Measurements from ENCODE around the gene STOX2. TPM values are rescaled to one million over a fixed set of nuclear protein-coding genes. Genes with fewer than 3 reads are reported as not detected.
A peak's percentile ranks its signal among the peaks of the same experiment; 100 is the strongest.

Gene STOX2
- total RNA-seq, 1 experiment from 2014 or later: 28.9 TPM

DNA sequence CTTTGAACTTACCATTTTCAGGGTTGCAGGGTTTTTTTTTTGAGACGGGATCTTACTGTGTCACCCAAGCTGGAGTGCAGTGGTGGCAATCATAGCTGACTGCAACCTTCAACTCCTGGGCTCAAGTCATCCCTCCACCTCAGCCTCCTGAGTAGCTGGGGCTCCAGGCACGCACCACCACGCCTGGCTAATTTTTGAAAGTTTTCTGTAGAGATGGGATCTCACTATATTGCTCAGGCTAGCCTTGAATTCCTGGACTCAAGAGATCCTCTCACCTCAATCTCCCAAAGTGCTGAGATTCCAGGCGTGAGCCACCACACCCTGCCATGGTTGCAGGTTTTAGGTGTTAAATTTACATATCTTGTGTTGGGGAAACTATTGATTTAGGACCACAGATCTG lies 64.5 kb downstream of the STOX2 start:
- Histone ChIP-seq H3K4me3 (ENCODE audit: insufficient read depth, low read depth, low read length) (no peak overlapping the region), H3K27me3 (ENCODE audit: control insufficient read depth, insufficient read depth, low read length) (no peaks in the 10 kb centered on the region), H3K36me3 (replicated peaks; ENCODE audit: control insufficient read depth, insufficient read depth, low read length) (no peaks in the 10 kb centered on the region)
- no peak for DNase-seq

DNA sequence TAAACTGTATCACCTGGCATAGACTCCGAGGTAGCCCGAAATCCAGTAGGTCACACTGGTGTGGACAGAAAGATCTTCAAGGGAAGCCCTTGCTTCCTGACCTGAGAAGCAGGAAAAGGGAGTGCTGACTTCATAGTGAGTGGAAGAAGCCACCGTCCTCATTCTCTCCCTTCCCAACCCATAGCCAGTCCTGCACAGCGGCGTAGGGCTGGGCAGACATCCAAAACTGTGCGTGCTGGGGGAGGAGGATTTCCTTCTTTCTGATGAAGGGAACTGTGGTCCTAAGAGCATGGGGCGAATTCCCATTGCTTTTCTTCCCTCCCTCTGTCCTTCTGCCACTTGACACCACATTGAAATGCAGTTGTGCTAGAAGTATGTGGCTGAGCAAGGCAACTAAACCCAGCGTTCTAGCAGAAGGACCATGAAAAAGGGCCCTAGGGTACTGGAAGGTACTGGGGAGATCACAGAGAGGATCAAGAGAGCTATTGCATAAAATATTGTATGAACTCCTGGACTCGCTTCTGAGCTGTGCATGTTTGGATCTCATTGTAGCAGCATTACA lies 66.9 kb downstream of the STOX2 start:
- DNase-seq: no peak
- no peaks in the 10 kb centered on the region for H3K36me3 ChIP-seq (replicated peaks; ENCODE audit: control insufficient read depth, insufficient read depth, low read length)
- no peaks in the 10 kb centered on the region for H3K27me3 ChIP-seq (ENCODE audit: control insufficient read depth, insufficient read depth, low read length)
- no peak overlapping the region for H3K4me3 ChIP-seq (ENCODE audit: insufficient read depth, low read depth, low read length)

DNA sequence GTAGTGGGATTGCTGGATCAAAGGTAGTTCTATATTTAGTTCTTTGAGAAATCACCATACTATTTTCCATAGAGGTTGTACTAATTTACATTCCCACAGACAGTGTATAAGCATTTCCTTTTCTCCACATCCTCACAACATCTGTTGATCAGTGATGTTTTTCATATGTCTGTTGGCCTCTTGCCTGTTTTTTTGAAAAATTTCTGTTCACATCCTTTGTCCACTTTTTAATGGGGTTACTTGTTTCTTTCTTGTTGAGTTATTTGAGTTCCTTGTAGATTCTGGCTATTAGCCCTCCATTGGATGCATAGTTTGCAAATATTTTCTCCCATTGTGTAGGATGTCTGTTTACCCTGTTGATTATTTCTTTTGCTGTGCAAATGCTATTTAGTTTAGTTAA lies 72.6 kb downstream of the STOX2 start:
- Histone ChIP-seq H3K4me3 (ENCODE audit: insufficient read depth, low read depth, low read length) (no peak overlapping the region), H3K36me3 (replicated peaks; ENCODE audit: control insufficient read depth, insufficient read depth, low read length) (no peaks in the 10 kb centered on the region), H3K27me3 (ENCODE audit: control insufficient read depth, insufficient read depth, low read length) (no peaks in the 10 kb centered on the region)
- DNase-seq: no peak

DNA sequence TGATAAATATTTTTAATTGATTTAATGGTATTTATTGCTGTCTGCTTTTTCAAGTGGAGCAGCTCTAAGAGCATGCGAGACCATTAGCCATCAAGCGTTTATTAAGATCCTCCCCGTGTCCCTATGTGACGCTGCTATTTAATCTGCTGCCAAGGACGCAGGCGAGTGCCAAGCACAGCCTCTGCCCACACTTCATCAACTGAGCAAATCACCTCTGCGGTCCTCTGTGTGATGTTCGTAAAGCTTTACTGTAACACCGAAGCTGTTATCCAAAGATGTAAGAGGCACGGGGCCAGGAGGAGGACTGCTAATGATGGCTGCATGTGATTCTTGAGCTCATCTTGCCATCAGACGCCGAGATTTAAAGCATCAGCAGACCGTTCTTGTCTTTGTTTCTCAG lies 79.5 kb downstream of the STOX2 start:
- Histone ChIP-seq H3K36me3 (replicated peaks; ENCODE audit: control insufficient read depth, insufficient read depth, low read length) (no peaks in the 10 kb centered on the region), H3K27me3 (ENCODE audit: control insufficient read depth, insufficient read depth, low read length) (no peaks in the 10 kb centered on the region), H3K4me3 (ENCODE audit: insufficient read depth, low read depth, low read length) (no peak overlapping the region)
- DNase-seq: no peak

DNA sequence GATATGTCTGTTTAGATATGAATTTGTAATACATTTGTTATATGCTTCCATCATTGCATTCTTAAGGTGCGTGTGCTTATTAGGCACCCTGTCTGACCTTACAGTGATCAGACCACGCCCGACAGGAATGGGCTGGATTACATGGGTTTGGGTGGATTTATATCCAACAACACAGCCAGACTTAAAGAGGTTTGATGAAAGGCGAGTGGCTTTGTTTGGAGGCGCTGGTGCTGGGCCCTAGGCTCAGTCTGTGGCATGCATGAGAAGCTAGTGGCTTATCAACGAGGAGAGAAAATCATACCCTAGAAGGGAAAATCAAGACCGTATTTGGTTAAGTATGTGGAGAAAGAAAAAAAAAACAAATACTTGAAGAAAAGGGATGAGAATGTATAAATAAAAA lies 80.7 kb downstream of the STOX2 start:
- Histone ChIP-seq H3K36me3 (replicated peaks; ENCODE audit: control insufficient read depth, insufficient read depth, low read length) (no peaks in the 10 kb centered on the region), H3K4me3 (ENCODE audit: insufficient read depth, low read depth, low read length) (no peak overlapping the region), H3K27me3 (ENCODE audit: control insufficient read depth, insufficient read depth, low read length) (no peaks in the 10 kb centered on the region)
- DNase-seq: no peak

DNA sequence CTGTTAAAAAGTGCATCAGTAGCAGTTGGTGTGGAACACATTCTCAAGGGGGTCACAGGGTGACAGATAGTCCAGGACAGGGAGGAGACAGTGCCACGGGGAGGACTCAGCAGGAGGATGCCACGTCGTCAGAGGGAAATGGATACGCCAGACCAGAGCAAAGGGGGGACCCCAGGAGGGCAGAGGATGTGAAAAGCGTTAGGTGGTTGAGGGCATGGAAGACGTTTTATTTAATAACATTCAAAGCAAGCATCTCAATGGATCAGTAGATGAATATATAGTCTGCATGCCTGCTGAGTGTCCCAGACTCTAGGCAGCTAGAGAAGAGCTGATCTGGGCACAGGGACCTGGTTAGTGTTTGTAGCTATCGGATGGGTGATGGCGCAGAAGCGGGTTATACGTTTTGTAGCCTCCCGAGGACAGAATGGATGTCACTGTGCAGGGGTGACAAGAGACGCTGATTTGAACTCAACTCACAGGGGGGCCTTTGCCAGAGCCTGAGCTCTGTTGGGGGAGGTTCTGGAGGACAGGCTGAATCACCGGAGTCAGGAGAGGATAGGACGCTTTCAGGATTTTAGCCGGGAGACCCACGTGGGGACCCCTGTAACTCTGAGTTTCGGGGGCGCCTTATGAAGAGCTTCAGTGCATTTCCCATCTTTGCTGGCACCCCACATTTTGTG lies 81.3 kb downstream of the STOX2 start:
- H3K36me3 ChIP-seq (replicated peaks; ENCODE audit: control insufficient read depth, insufficient read depth, low read length): no peaks in the 10 kb centered on the region
- no peaks in the 10 kb centered on the region for H3K27me3 ChIP-seq (ENCODE audit: control insufficient read depth, insufficient read depth, low read length)
- no peak overlapping the region for H3K4me3 ChIP-seq (ENCODE audit: insufficient read depth, low read depth, low read length)
- DNase-seq: no peak

DNA sequence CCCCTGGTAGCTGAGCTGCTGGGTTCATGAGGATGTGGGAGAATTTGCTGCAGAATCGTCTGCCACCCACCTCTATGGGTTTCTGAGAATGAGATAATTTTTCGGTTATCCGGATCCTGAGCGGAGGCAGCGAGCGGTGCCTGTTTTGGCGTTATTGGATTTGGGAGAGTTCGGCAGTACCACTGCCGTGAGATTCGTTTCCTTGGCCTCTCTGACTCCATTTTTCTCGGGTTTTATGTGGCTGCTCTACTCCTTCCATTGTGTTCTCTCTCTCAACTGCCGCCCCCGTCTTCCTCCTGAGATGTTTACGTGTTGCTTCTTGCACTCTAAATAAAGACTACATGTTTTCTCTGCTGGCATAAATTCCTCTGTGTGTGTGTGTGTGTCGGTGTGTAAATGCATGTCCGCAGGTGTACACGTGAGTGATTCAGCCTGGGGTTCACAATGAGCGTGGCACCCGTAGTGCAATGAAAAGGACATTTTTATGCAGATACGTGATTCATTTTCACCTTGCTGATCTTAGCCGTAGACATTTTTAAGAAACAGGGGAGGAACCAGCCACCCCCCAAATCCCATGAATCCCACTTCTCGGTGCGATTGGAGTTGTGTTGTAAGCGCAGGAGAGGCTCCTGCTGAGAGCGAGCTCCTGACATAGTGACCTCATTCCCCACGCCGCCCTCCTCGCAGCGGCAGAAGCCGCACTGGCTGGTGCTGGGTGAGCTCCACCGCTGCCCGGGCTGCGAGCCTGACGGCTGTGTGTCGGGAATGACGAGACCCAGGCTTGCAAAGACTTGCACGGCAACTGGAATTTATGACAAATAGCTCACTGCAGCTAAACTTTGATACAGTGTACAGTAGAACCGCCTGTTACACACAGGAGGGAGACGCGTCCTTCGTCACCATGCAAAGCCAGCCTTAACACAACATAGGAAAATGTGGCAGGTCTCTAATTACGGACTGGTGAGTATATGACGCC lies 82.2 kb downstream of the STOX2 start:
- no peaks in the 10 kb centered on the region for H3K27me3 ChIP-seq (ENCODE audit: control insufficient read depth, insufficient read depth, low read length)
- peak; percentile 69 for DNase-seq
- H3K4me3 ChIP-seq (ENCODE audit: insufficient read depth, low read depth, low read length): peak overlapping the region; percentile 15
- H3K36me3 ChIP-seq (replicated peaks; ENCODE audit: control insufficient read depth, insufficient read depth, low read length): no peaks in the 10 kb centered on the region

DNA sequence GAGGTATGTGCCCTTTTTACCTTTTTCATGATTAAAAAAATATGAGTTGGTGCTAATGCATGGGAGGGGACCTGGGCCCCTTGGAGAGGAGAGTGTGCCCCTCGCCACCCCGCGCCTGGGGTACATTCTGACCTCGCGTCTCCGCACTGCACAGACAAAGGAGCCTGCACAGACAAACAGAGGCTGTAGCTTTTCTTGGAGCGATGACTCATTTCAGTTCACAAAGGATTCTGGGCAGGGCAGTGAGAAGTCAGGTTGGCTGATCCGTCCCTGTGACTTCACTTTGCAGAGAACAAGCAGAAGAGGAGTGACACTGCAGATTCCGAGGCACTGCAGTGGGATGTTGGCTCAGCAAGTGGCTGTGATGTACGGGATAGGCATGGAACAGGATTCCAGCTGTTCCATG lies 82.9 kb downstream of the STOX2 start:
- H3K4me3 ChIP-seq (ENCODE audit: insufficient read depth, low read depth, low read length): peak overlapping the region; percentile 15; the same call in 1 of the 2 replicates
- no peaks in the 10 kb centered on the region for H3K36me3 ChIP-seq (replicated peaks; ENCODE audit: control insufficient read depth, insufficient read depth, low read length)
- no peaks in the 10 kb centered on the region for H3K27me3 ChIP-seq (ENCODE audit: control insufficient read depth, insufficient read depth, low read length)
- DNase-seq: peak; percentile 63

DNA sequence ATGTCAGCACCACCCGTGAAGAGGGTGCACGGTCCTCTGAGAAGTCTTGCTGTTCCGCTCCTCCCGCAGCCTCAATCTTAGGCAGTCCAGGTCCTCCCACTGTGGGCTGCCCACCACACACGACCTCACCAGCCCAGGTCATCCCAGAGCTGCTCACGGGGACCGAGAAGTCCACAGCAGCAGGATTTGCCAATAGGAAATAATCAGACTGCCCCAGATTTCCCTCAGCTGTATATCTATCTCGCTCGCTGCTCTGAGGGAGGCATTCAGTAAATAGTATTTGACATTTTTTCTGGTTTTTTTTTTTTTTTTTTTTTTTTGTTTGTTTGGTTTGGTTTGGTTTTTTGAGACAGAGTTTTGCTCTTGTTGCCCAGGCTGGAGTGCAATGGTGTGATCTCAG lies 83.8 kb downstream of the STOX2 start:
- Histone ChIP-seq H3K4me3 (ENCODE audit: insufficient read depth, low read depth, low read length) (no peak overlapping the region), H3K27me3 (ENCODE audit: control insufficient read depth, insufficient read depth, low read length) (no peaks in the 10 kb centered on the region), H3K36me3 (replicated peaks; ENCODE audit: control insufficient read depth, insufficient read depth, low read length) (no peaks in the 10 kb centered on the region)
- no peak for DNase-seq

DNA sequence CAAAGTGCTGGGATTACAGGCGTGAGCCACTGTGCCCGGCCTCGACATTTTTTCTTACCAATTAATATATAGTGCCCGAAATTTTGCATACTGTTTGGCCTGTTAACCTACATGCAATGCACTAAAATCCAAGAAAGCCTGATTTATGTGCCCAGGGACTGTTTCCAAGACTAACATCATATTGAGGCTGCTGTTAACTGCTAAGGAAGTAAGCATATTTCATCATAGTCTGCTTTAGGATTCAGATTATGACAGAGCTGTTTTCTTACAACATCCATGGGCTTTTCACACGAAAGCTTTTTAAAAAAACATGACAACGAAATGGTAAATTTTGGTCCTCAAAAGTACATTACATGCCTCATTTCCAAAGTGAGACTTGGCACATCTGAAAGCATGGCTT lies 84.4 kb downstream of the STOX2 start:
- no peak for DNase-seq
- Histone ChIP-seq H3K36me3 (replicated peaks; ENCODE audit: control insufficient read depth, insufficient read depth, low read length) (no peaks in the 10 kb centered on the region), H3K27me3 (ENCODE audit: control insufficient read depth, insufficient read depth, low read length) (no peaks in the 10 kb centered on the region), H3K4me3 (ENCODE audit: insufficient read depth, low read depth, low read length) (no peak overlapping the region)

DNA sequence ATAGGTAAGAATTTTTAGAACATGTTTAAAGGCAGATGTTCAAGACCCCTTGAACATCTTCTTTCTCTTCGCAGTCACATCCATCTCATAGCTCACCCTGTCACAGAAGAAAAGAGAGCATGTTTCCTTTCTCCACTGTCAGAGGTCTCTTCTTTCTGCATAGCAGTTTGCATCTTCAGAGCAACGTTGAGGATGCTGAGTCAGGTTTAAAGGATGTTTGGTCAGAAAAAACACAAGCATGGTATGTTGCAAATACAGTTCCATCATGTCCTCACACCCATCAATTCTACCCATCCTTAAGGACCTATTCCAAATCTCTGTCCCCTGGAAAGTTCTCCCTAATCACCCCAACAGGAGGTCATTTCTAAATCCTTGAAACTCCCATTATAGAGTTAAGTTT lies 84.8 kb downstream of the STOX2 start:
- no peak for DNase-seq
- Histone ChIP-seq H3K4me3 (ENCODE audit: insufficient read depth, low read depth, low read length) (no peak overlapping the region), H3K27me3 (ENCODE audit: control insufficient read depth, insufficient read depth, low read length) (no peaks in the 10 kb centered on the region), H3K36me3 (replicated peaks; ENCODE audit: control insufficient read depth, insufficient read depth, low read length) (no peaks in the 10 kb centered on the region)

DNA sequence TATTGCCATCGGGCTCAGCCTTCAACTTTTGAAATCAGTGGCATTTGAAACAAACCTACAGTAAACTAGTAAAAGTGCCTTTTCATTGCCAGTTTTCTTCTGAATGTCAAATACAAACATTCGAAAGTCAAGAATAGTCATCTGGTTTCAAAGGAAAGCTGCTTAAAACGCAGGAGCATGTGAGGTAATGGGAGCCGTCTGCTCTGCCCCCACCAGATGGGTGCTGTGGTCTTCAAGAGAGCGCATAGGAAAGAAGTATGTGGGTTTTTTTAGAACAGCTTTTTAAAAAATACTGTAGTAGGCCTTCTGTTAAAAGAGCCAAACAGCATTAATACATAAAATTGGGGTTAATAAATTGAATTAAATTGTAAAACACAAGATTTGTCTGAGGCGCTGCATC lies 88.6 kb downstream of the STOX2 start:
- DNase-seq: no peak
- Histone ChIP-seq H3K27me3 (ENCODE audit: control insufficient read depth, insufficient read depth, low read length) (no peaks in the 10 kb centered on the region), H3K4me3 (ENCODE audit: insufficient read depth, low read depth, low read length) (no peak overlapping the region), H3K36me3 (replicated peaks; ENCODE audit: control insufficient read depth, insufficient read depth, low read length) (no peaks in the 10 kb centered on the region)

DNA sequence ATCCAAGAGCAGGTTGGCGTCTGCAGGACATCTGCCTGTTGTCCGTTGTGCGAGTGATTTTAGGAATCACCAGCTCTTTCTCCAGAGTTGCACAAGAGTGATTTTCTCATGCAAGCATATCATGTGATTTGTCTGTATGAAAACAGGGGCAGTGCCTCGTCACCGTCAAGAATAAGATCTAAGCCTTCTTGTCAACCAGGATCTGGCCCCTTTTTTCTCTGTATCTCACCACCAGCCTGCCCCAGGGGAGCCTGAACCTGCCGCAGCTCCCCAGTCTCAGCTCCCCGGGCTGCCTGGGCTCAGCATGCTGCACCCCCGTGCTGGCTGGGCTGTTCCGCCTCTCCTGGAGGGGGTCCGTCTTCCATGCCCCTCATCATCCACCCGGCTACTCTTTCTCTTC lies 90.5 kb downstream of the STOX2 start:
- Histone ChIP-seq H3K4me3 (ENCODE audit: insufficient read depth, low read depth, low read length) (no peak overlapping the region), H3K27me3 (ENCODE audit: control insufficient read depth, insufficient read depth, low read length) (no peaks in the 10 kb centered on the region), H3K36me3 (replicated peaks; ENCODE audit: control insufficient read depth, insufficient read depth, low read length) (no peaks in the 10 kb centered on the region)
- DNase-seq: peak; percentile 66

DNA sequence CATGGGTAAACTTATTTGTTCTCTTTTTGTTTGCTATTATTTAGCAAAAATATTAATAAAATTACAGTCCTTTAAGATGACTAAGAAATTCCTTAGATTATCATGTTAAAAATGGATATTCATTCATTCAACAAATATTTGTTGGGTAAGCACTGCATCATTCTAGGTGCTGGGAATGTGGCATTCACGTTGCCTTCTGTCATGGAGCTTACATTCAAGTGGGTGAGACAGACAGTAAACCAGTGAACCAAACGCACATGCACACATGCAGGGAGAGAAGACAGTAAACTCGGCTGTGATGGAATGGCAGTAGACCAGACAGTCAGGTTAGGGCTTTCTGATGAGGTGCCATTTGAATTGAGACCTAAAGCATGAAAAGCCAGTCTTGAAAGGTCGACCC lies 91.8 kb downstream of the STOX2 start:
- Histone ChIP-seq H3K36me3 (replicated peaks; ENCODE audit: control insufficient read depth, insufficient read depth, low read length) (no peaks in the 10 kb centered on the region), H3K4me3 (ENCODE audit: insufficient read depth, low read depth, low read length) (no peak overlapping the region), H3K27me3 (ENCODE audit: control insufficient read depth, insufficient read depth, low read length) (no peaks in the 10 kb centered on the region)
- no peak for DNase-seq

DNA sequence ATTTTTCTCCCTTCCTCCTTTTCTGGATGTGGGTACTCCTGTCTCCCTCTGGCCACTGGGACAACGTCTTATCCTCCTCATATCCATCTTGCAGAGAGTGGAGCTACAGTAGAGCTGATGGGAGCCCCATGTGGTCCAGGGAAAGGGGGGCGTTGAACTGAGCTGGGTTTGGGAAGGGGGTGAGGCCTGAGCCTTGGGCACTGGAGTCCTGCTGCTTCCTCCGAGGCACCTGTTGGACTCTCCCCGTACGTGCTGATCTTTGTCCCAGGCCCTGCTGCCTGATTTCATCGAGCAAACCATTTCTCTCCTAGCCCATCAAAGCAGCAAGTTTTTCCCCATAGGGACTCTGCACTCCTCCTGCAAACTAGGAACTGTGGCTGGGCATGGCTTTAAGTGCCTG lies 94.3 kb downstream of the STOX2 start:
- no peak overlapping the region for H3K4me3 ChIP-seq (ENCODE audit: insufficient read depth, low read depth, low read length)
- no peak for DNase-seq

More for the DNA sequence above, 94.3 kb downstream of the STOX2 start:
- H3K27me3 ChIP-seq (ENCODE audit: control insufficient read depth, insufficient read depth, low read length): no peaks in the 10 kb centered on the region
- H3K36me3 ChIP-seq (replicated peaks; ENCODE audit: control insufficient read depth, insufficient read depth, low read length): no peaks in the 10 kb centered on the region

Data from H7 (cell line).